GM12878 (cell line): ENCODE results near the gene CSRNP2.

Source experiments
- CTCF ChIP-seq, 3 experiments: IDR thresholded peaks in 2 of 3; conservative IDR thresholded peaks in 1 of 3; 2 replicates each; pipeline ENCODE4 v1.5.1; 2011; ENCODE audit warnings: low read depth in 3 of 3, low read length in 3 of 3, mild to moderate bottlenecking in 3 of 3, control low read depth in 2 of 3, moderate library complexity in 2 of 3, inconsistent platforms in 1 of 3, mixed read lengths in 1 of 3; ENCODE audit not compliant: control insufficient read depth in 2 of 3, insufficient read depth in 1 of 3; ENCODE audit errors: extremely low read depth in 1 of 3
- EGR1 ChIP-seq, 2 experiments: IDR thresholded peaks; 1 replicate in 1 of 2; 2 replicates in 1 of 2; pipeline ENCODE4 v1.6.1; 2011 to 2012; ENCODE audit warnings: low read depth in 2 of 2, low read length in 2 of 2, borderline replicate concordance in 1 of 2, mild to moderate bottlenecking in 1 of 2, moderate library complexity in 1 of 2
- EZH2 ChIP-seq: IDR thresholded peaks from 2 replicates; pipeline ENCODE4 v1.6.1; 2012; ENCODE audit warnings: low read depth, mild to moderate bottlenecking, control low read depth, inconsistent platforms, low read length, borderline replicate concordance; ENCODE audit not compliant: control insufficient read depth
- PKNOX1 ChIP-seq: fragments of 450-650 bp; IDR thresholded peaks from 2 replicates; pipeline ENCODE4 v1.6.1; 2016; ENCODE audit warnings: mild to moderate bottlenecking
- POLR2A ChIP-seq: IDR thresholded peaks from 2 replicates; pipeline ENCODE4 v1.6.1; 2011; ENCODE audit warnings: low read depth, mild to moderate bottlenecking, low read length
- SUZ12 ChIP-seq: fragments of 200-600 bp; sonication (generic); IDR thresholded peaks from one replicate; pipeline ENCODE4 v1.6.1; 2018; ENCODE audit warnings: antibody characterized with exemption, mild to moderate bottlenecking; ENCODE audit not compliant: unreplicated experiment

GRCh38 chr12:51018956-51019355 is 64.4 kb downstream of the CSRNP2 start:
- TF ChIP-seq EGR1 (IDR thresholded peaks at IDR 0.05; ENCODE audit: borderline replicate concordance in 1 of 2, low read depth in 2 of 2, low read length in 2 of 2) = no peak
- no peak for TF ChIP-seq PKNOX1
- no peak for TF ChIP-seq CTCF (IDR thresholded peaks at IDR 0.05 in 2 of 3, conservative IDR thresholded peaks at IDR 0.05 in 1 of 3; ENCODE audit: control insufficient read depth in 2 of 3, extremely low read depth in 1 of 3, insufficient read depth in 1 of 3, low read depth in 3 of 3, low read length in 3 of 3)
- TF ChIP-seq SUZ12 = no peak
- TF ChIP-seq POLR2A = no peak
- TF ChIP-seq EZH2 = no peak
